ENCODE data around the gene DLGAP5. TPM values are rescaled to one million over a fixed set of nuclear protein-coding genes. Genes with fewer than 3 reads are reported as not detected.

Gene DLGAP5
- total and polyA plus RNA-seq, 2 of the 4 experiments (the other 2 are of a cell fraction), result 14.9 to 19.0 TPM

DNA sequence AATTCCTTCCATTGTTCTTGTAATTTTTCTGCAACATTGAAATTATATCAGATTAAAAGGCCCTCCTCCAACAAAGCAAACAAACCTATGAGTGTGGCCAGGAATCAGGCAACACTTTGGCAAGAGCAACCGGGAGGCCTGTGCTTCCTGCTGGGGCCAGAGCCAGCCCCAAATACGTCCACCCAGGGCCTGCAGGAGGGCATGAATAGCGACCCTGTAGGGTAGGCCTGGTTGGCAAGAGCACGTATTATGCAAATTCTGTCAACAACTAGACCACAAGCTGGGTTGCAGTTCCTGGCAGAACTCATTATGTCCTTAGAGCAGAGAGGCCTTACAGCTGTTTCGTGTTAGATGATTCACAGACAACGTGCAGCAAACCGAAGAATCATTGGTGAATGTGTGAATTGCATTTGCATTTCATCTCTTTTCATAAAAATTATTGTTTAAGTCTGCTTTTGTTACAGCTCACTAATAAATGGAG is 89.2 kb downstream of the DLGAP5 start:
- ATAC-seq (ENCODE audit: low read depth) (peak; percentile 77), DNase-seq (peak; percentile 96)
- Histone ChIP-seq H2BK20ac (ENCODE audit: low read depth, low read length) (peak overlapping the region; percentile 99; the same call in 1 of the 2 replicates), H3K14ac (replicated peaks; ENCODE audit: low read depth, low read length) (0 out of 2 replicates have a peak overlapping the region, but pooled peaks have one; percentile 2), H3K9me1 (ENCODE audit: insufficient read depth, low read length) (peaks cover 18% of the 10 kb centered on the region), H3K9ac (ENCODE audit: low read depth, low read length) (no peak overlapping the region), H2AK5ac (ENCODE audit: low read depth, low read length) (no peak overlapping the region), H3K79me1 (ENCODE audit: low read depth in 1 of 2, low read length in 2 of 2) (peaks cover 2 to 17% of the 10 kb centered on the region in 2 experiments; a peak in 3 of 4 replicates), H3K18ac (ENCODE audit: low read depth, low read length) (no peak overlapping the region; the same call in 1 of the 2 replicates), H4K5ac (ENCODE audit: low read depth, low read length) (no peak overlapping the region), H3K4me3 (ENCODE audit: insufficient read depth, low read depth, low read length) (no peak overlapping the region), H2BK15ac (ENCODE audit: low read depth, low read length) (peak overlapping the region; percentile 1; the same call in 2 of the 3 replicates), H2AFZ (replicated peaks; ENCODE audit: low read length, poor library complexity) (peak overlapping the region; percentile 84), H2BK120ac (ENCODE audit: low read depth, low read length) (peak overlapping the region; percentile 99), H2BK5ac (ENCODE audit: low read depth, low read length, poor library complexity, severe bottlenecking) (peak overlapping the region; percentile 97), H3K9me3 (ENCODE audit: control insufficient read depth, insufficient read depth, low read length) (peaks cover 7% of the 10 kb centered on the region), H3K4me1 (ENCODE audit: control insufficient read depth, insufficient read depth, low read length) (peaks cover 17% of the 10 kb centered on the region), H3K4ac (ENCODE audit: low read depth, low read length) (peak overlapping the region; percentile 93), H4K91ac (ENCODE audit: insufficient read depth, low read depth, low read length) (peak overlapping the region; percentile 3; the same call in 1 of the 2 replicates), H4K8ac (ENCODE audit: low read depth in 2 of 2, low read length in 2 of 2) (peak overlapping the region; percentile 45 to 90; a peak in 3 of 4 replicates), H4K20me1 (ENCODE audit: insufficient read depth, low read length) (no peaks in the 10 kb centered on the region), H3K4me2 (ENCODE audit: low read depth, low read length) (no peak overlapping the region), H3K27ac (ENCODE audit: insufficient read depth, low read length) (peak overlapping the region; percentile 96), H3K56ac (ENCODE audit: extremely low read depth, insufficient read depth, low read length) (peak overlapping the region; percentile 2; the same call in 1 of the 2 replicates), H3K23ac (ENCODE audit: low read depth, low read length) (0 out of 2 replicates have a peak overlapping the region, but pooled peaks have one; percentile 15), H2AK9ac (replicated peaks; ENCODE audit: low read depth, low read length, poor library complexity) (peak overlapping the region; percentile 83), H3K36me3 (ENCODE audit: control insufficient read depth, insufficient read depth, low read length) (no peaks in the 10 kb centered on the region), H3K27me3 (ENCODE audit: control insufficient read depth, insufficient read depth, low read length) (no peaks in the 10 kb centered on the region)
- POLR2A ChIA-PET (ENCODE audit: unreplicated experiment), result no interaction called here
- no CpG with 5 or more reads among the region's 7 CpGs for WGBS, 2 experiments (ENCODE audit: extremely low coverage in 2 of 2, insufficient read length in 1 of 2)
- CTCF ChIA-PET, result interaction anchor here (1.0 to 1.6 kb wide), 3 partner anchors 8 to 51 kb away, joined by 3 to 9 read pairs (median 4); partner anchors contain the start of gene MAPK1IP1L
- in situ Hi-C loops (cut with MboI; ENCODE audit: low sequenced_read_pairs), result no loop called here
- dilution Hi-C loops (cut with HindIII; ENCODE audit: low sequenced_read_pairs, unreplicated experiment), result no loop called here
- no peak for TF ChIP-seq NFE2L2 (IDR thresholded peaks at IDR 0.05; ENCODE audit: low read depth, low read length)
- TF ChIP-seq RCOR1 (IDR thresholded peaks at IDR 0.05; ENCODE audit: insufficient replicate concordance, low read length), result peak; percentile 27
- TF ChIP-seq SMC3 (IDR thresholded peaks at IDR 0.05; ENCODE audit: low read depth, low read length), result no peak
- 0 out of 2 replicates have a peak, but pooled peaks have one; percentile 36 for TF ChIP-seq POLR2A (IDR thresholded peaks at IDR 0.05; ENCODE audit: low read depth, low read length)
- peak; percentile 74 for TF ChIP-seq CEBPB (IDR thresholded peaks at IDR 0.05; ENCODE audit: low read depth, low read length)
- TF ChIP-seq FOS (IDR thresholded peaks at IDR 0.05; ENCODE audit: low read depth, low read length), result peak; percentile 59; the same call in 1 of the 2 replicates
- peak; percentile 24; the same call in 1 of the 2 replicates for TF ChIP-seq MAZ (IDR thresholded peaks at IDR 0.05; ENCODE audit: borderline replicate concordance, low read depth, low read length)
- TF ChIP-seq BHLHE40 (IDR thresholded peaks at IDR 0.05; ENCODE audit: low read depth, low read length), result peak; percentile 73
- BruUV-seq (replicated peaks), result no TSS peak
- intact Hi-C loops (cut with micrococcal nuclease), result loop anchor here (2.0 to 5.0 kb wide), 3 partner anchors 21 to 50 kb away; no protein-coding TSS in a partner anchor
